CD14-positive monocyte (primary cell): ENCODE data around the gene PRCP. TPM values are rescaled to one million over a fixed set of nuclear protein-coding genes. Genes with fewer than 3 reads are reported as not detected.
A peak's percentile ranks its signal among the peaks of the same experiment; 100 is the strongest.

Experiments
- DNase-seq, 3 donors: peaks; one replicate each; pipeline ENCODE4 v3.0.0-alpha.2; 2011 to 2022
- H2AFZ ChIP-seq: 2 replicates; pipeline ENCODE4 v1.6.0; 2012; ENCODE audit warnings: mild to moderate bottlenecking, low read depth, low read length, inconsistent platforms; ENCODE audit not compliant: insufficient read depth, poor library complexity, severe bottlenecking
- H3K27ac ChIP-seq, 2 donors: 1 replicate in 1 of 2; 2 replicates in 1 of 2; pipeline ENCODE4 v1.5.1; 2012 to 2013; ENCODE audit warnings: low read length in 2 of 2, control low read depth in 1 of 2, inconsistent platforms in 1 of 2, low read depth in 1 of 2, mild to moderate bottlenecking in 1 of 2
- H3K27me3 ChIP-seq, 2 donors: one replicate each; pipeline versions ENCODE4 v1.6.0 to v1.6.1; 2011 to 2013; ENCODE audit warnings: low read length in 2 of 2; ENCODE audit not compliant: control insufficient read depth in 2 of 2, insufficient read depth in 2 of 2
- H3K36me3 ChIP-seq, 2 donors: replicated peaks in 1 of 2; 1 replicate in 1 of 2; 2 replicates in 1 of 2; pipeline versions ENCODE4 v1.5.1 to v1.6.1; 2012 to 2013; ENCODE audit warnings: low read length in 2 of 2, control low read depth in 1 of 2, inconsistent platforms in 1 of 2, mild to moderate bottlenecking in 1 of 2; ENCODE audit not compliant: insufficient read depth in 2 of 2, control insufficient read depth in 1 of 2
- H3K4me1 ChIP-seq, 2 donors: 1 replicate in 1 of 2; 2 replicates in 1 of 2; pipeline versions ENCODE4 v1.5.1 to v1.6.1; 2012 to 2013; ENCODE audit warnings: low read length in 2 of 2, control low read depth in 1 of 2, inconsistent platforms in 1 of 2, mild to moderate bottlenecking in 1 of 2, moderate library complexity in 1 of 2; ENCODE audit not compliant: insufficient read depth in 2 of 2, control insufficient read depth in 1 of 2
- H3K4me2 ChIP-seq: replicated peaks from 2 replicates; pipeline ENCODE3; 2012; ENCODE audit warnings: low read length, moderate library complexity, mild to moderate bottlenecking; ENCODE audit not compliant: poor library complexity, severe bottlenecking; ENCODE audit errors: extremely low read depth
- H3K4me3 ChIP-seq, 3 experiments: fragments of 200-600 bp in 1 of 3; sonication (generic) in 1 of 3; replicated peaks in 1 of 3; 1 replicate in 2 of 3; 2 replicates in 1 of 3; pipeline ENCODE4 v1.5.1; 2011 to 2013; ENCODE audit warnings: low read length in 3 of 3, mild to moderate bottlenecking in 3 of 3, control low read depth in 2 of 3, low read depth in 2 of 3, inconsistent platforms in 1 of 3, moderate library complexity in 1 of 3
- H3K79me2 ChIP-seq: 2 replicates; pipeline ENCODE4 v1.6.0; 2012; ENCODE audit warnings: mild to moderate bottlenecking, control low read depth, inconsistent platforms, low read length, moderate library complexity; ENCODE audit not compliant: insufficient read depth
- H3K9ac ChIP-seq: 2 replicates; pipeline ENCODE4 v1.6.0; 2017; ENCODE audit warnings: low read length, mild to moderate bottlenecking; ENCODE audit not compliant: insufficient read depth, poor library complexity, severe bottlenecking
- H3K9me3 ChIP-seq, 2 donors: replicated peaks in 1 of 2; 1 replicate in 1 of 2; 2 replicates in 1 of 2; pipeline versions ENCODE4 v1.5.1 to v1.6.1; 2012 to 2013; ENCODE audit warnings: low read length in 2 of 2, control low read depth in 1 of 2; ENCODE audit not compliant: control insufficient read depth in 1 of 2, insufficient read depth in 1 of 2
- H4K20me1 ChIP-seq: 2 replicates; pipeline ENCODE4 v1.6.0; 2012; ENCODE audit warnings: mild to moderate bottlenecking, low read length, control low read depth, moderate library complexity; ENCODE audit not compliant: insufficient read depth
- H3K27ac Mint-ChIP-seq, 7 donors: one replicate each; pipeline ENCODE4 v1.8.0; 2020; ENCODE audit warnings: mild to moderate bottlenecking in 7 of 7, mixed read lengths in 7 of 7, moderate library complexity in 6 of 7, inconsistent platforms in 2 of 7
- H3K27me3 Mint-ChIP-seq, 3 donors: one replicate each; pipeline ENCODE4 v1.8.0; 2021 to 2022; ENCODE audit warnings: low read depth in 3 of 3, mild to moderate bottlenecking in 3 of 3, mixed read lengths in 3 of 3, moderate library complexity in 3 of 3, inconsistent platforms in 1 of 3
- H3K36me3 Mint-ChIP-seq, 2 donors: one replicate each; pipeline ENCODE4 v1.8.0; 2020; ENCODE audit warnings: mixed read lengths in 2 of 2, inconsistent platforms in 1 of 2, mild to moderate bottlenecking in 1 of 2
- H3K4me1 Mint-ChIP-seq: one replicate; pipeline ENCODE4 v1.8.0; 2020; ENCODE audit warnings: mild to moderate bottlenecking, mixed read lengths
- H3K4me3 Mint-ChIP-seq, 2 donors: one replicate each; pipeline ENCODE4 v1.8.0; 2020; ENCODE audit warnings: mild to moderate bottlenecking in 2 of 2, mixed read lengths in 2 of 2, moderate library complexity in 1 of 2
- H3K9me3 Mint-ChIP-seq, 7 donors: one replicate each; pipeline ENCODE4 v1.8.0; 2020 to 2022; ENCODE audit warnings: mixed read lengths in 7 of 7, mild to moderate bottlenecking in 6 of 7, moderate library complexity in 6 of 7, inconsistent platforms in 2 of 7
- WGBS: methylation state at CpG from one replicate; pipeline ENCODE4 v1.1.5; 2013; ENCODE audit warnings: missing lambda C conversion rate; ENCODE audit not compliant: insufficient coverage; 5-methylcytosine and 5-hydroxymethylcytosine counted together
- intact Hi-C, 2 donors: fragments of 100-400 bp; cut with micrococcal nuclease; formaldehyde crosslinking; loops; one replicate each; pipeline versions ENCODE4 v1.15.0 to v1.15.1; 2023
- polyA plus RNA-seq, 3 donors: library from polyadenylated mRNA; depleted of rRNA in 1 of 3; unstranded in 2 of 3; stranded (reverse) in 1 of 3; fragments of 300-500 nt in 2 of 3; fragments of >200 nt in 1 of 3; fragmentation: Illumina TruSeq in 2 of 3; gene quantifications; 1 replicate in 2 of 3; 2 replicates in 1 of 3; pipeline ENCODE4 v1.2.3, GENCODE V29; 2012 to 2021
- TF ChIP-seq, protein P1 (sequence below): fragments of 200-600 bp; IDR thresholded peaks from one replicate; pipeline ENCODE4 v1.8.0; 2022; ENCODE audit warnings: antibody characterized with exemption, mild to moderate bottlenecking

PRCP gene
- polyA plus RNA-seq, 3 donors, result 68.0 to 228 (median 186) TPM

DNA sequence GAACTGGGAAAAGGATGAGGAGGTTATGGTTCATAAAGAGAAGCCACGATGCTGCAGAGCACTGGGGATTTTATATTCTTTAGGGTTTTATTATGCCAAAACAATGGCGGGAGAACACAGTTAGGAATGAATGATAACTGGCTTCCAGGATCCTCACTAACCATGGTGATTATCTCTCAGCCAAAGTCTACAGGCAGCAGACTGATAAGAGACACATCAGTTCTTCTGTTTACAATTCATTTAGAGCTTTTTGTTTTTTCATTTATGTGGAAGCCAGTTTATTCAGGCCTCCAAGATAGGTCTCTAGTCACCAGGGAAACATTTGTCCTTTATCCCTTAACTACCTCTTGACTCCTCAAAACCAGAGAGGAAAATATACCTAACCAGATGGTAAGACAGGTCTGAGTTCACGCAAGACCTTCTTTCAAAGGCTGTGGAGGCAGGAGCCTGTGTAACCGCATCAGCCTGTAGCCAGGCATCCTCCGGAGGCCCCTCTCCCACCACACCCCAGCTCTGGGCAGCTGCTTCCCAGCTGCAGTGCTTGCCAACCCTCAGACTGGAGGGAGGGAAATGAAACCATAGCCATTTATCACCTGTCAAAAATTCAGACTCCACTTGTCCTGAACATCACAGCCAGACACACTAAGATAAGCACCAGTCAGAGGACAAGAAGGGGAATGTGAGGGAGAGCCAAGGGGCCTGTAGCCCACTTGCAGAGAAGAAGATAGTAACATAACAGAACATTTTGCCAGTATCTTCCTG is 109.3 kb downstream of the PRCP start:
- H3K36me3 Mint-ChIP-seq, result no peaks in the 10 kb centered on the region
- no peaks in the 10 kb centered on the region for H3K27me3 Mint-ChIP-seq
- Histone ChIP-seq H3K9me3 (no peaks in the 10 kb centered on the region), H2AFZ (peak overlapping the region; percentile 6), H3K4me1 (no peaks in the 10 kb centered on the region), H4K20me1 (no peaks in the 10 kb centered on the region), H3K9ac (no peak overlapping the region), H3K27me3 (no peaks in the 10 kb centered on the region), H3K79me2 (no peaks in the 10 kb centered on the region), H3K4me3 (no peak overlapping the region), H3K27ac (no peak overlapping the region), H3K4me2 (no peak overlapping the region), H3K36me3 (no peaks in the 10 kb centered on the region)
- no peak overlapping the region for H3K27ac Mint-ChIP-seq
- no CpG with 5 or more reads among the region's 5 CpGs for WGBS
- TF ChIP-seq, protein P1, sequence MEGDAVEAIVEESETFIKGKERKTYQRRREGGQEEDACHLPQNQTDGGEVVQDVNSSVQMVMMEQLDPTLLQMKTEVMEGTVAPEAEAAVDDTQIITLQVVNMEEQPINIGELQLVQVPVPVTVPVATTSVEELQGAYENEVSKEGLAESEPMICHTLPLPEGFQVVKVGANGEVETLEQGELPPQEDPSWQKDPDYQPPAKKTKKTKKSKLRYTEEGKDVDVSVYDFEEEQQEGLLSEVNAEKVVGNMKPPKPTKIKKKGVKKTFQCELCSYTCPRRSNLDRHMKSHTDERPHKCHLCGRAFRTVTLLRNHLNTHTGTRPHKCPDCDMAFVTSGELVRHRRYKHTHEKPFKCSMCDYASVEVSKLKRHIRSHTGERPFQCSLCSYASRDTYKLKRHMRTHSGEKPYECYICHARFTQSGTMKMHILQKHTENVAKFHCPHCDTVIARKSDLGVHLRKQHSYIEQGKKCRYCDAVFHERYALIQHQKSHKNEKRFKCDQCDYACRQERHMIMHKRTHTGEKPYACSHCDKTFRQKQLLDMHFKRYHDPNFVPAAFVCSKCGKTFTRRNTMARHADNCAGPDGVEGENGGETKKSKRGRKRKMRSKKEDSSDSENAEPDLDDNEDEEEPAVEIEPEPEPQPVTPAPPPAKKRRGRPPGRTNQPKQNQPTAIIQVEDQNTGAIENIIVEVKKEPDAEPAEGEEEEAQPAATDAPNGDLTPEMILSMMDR, result no peak
- no peaks in the 10 kb centered on the region for H3K4me1 Mint-ChIP-seq
- no peak for DNase-seq
- H3K4me3 Mint-ChIP-seq, result no peak overlapping the region
- intact Hi-C loops, result no loop called here
- H3K9me3 Mint-ChIP-seq, result peaks cover 0 to 3% (median 0%) of the 10 kb centered on the region in 7 donors

DNA sequence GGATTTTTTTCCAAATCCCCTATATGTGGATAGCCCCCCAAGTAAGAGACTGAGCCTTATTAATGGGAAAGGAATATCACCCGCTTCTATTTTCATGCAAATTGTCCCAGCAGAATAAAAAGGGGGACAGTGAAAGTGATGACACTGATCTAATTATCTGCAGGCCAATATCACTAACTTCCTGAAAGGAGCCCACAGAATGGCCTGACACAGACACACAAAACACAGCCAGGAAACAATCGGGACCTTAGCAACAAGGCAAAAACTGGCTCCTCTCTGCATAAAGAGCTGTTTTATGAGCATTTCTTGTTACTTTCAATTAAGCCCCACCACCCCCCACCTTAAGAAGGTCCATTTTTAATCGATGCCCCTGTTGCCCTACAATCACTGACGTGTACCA is 112.2 kb downstream of the PRCP start:
- intact Hi-C loops, result no loop called here
- Histone ChIP-seq H2AFZ (no peak overlapping the region), H3K4me3 (no peak overlapping the region), H4K20me1 (no peaks in the 10 kb centered on the region), H3K27ac (no peak overlapping the region), H3K9ac (no peak overlapping the region), H3K79me2 (no peaks in the 10 kb centered on the region), H3K4me2 (no peak overlapping the region), H3K36me3 (no peaks in the 10 kb centered on the region), H3K4me1 (no peaks in the 10 kb centered on the region), H3K9me3 (no peaks in the 10 kb centered on the region), H3K27me3 (no peaks in the 10 kb centered on the region)
- Mint-ChIP-seq H3K4me3 (no peak overlapping the region), H3K27me3 (no peaks in the 10 kb centered on the region), H3K36me3 (no peaks in the 10 kb centered on the region), H3K4me1 (peaks cover 3% of the 10 kb centered on the region), H3K27ac (no peak overlapping the region), H3K9me3 (peaks cover 0 to 3% (median 0%) of the 10 kb centered on the region in 7 donors)
- TF ChIP-seq, protein P1, result no peak
- 79% methylated on average over 2 of the region's 4 CpGs for WGBS
- DNase-seq, result no peak
